HEK293T (cell line): ENCODE measurements around the gene ARID1B.

Experiments
- BHLHE40 ChIP-seq: fragments of 450-650 bp; IDR thresholded peaks from 2 replicates; pipeline ENCODE4 v1.6.1; 2016; ENCODE audit warnings: mild to moderate bottlenecking, moderate library complexity, borderline replicate concordance
- CTBP1 ChIP-seq: fragments of 450-650 bp; IDR thresholded peaks from 2 replicates; pipeline ENCODE4 v1.6.1; 2016; ENCODE audit warnings: borderline replicate concordance
- FOXK2 ChIP-seq: fragments of 450-650 bp; IDR thresholded peaks from 2 replicates; pipeline ENCODE4 v1.6.1; 2016; ENCODE audit warnings: mild to moderate bottlenecking
- NFRKB ChIP-seq: fragments of 450-650 bp; IDR thresholded peaks from 2 replicates; pipeline ENCODE4 v1.6.1; 2016; ENCODE audit warnings: mild to moderate bottlenecking, moderate library complexity
- SP1 ChIP-seq: fragments of 450-650 bp; IDR thresholded peaks from 2 replicates; pipeline ENCODE4 v1.6.1; 2017
- SUZ12 ChIP-seq: fragments of 450-650 bp; IDR thresholded peaks from 2 replicates; pipeline ENCODE4 v1.6.1; 2016; ENCODE audit warnings: mild to moderate bottlenecking
- TF ChIP-seq, protein P1 (sequence below): fragments of 450-650 bp; IDR thresholded peaks from 2 replicates; pipeline ENCODE4 v1.6.1; 2016

DNA sequence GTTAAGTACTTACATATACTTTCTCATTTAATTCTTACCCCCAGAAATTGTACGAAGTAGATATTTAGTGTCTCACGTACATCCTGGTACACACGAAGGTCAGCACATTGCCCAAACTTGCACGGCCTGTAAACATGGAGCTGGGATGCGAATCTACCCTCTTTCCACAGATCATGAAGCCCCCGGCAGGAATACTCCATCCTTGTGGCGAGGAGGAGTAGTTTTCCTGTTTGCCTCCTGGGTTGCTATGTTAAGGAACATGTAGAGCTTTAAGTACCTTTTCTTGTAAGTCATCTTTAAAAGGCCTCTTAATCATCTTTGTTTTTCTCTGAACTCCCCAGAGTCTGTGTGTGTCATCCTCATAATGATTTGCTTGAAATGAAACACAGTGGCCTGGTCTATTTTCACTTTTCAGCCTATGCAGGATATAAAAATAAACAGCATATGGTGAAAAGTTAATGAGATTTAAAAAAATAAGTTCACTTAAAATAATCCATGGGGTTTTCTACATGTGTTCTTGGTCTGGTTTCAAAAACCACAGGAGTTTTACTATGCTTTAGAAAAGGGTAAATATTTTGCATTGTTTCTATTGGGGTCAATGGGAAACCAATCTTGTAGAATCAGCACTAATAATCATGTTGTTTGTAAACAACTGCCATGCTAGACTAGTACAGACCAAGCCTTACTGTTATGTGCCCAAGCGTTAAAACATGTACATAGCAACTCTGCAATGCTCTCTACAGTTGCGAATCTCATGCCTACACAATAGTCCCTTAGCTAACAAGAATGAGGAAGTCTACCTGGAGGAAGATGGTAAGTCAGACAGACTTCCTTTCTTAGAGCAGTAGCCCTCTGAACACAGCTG lies 9.3 kb upstream of the ARID1B start:
- TF ChIP-seq FOXK2, result no peak
- TF ChIP-seq SUZ12, result no peak
- TF ChIP-seq CTBP1, result no peak
- TF ChIP-seq SP1, result no peak
- TF ChIP-seq, protein P1, sequence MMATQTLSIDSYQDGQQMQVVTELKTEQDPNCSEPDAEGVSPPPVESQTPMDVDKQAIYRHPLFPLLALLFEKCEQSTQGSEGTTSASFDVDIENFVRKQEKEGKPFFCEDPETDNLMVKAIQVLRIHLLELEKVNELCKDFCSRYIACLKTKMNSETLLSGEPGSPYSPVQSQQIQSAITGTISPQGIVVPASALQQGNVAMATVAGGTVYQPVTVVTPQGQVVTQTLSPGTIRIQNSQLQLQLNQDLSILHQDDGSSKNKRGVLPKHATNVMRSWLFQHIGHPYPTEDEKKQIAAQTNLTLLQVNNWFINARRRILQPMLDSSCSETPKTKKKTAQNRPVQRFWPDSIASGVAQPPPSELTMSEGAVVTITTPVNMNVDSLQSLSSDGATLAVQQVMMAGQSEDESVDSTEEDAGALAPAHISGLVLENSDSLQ, result no peak
- TF ChIP-seq NFRKB, result no peak
- no peak for TF ChIP-seq BHLHE40
